CD14-positive monocyte (primary cell): ENCODE results near the gene CORO2A. TPM values are rescaled to one million over a fixed set of nuclear protein-coding genes. Genes with fewer than 3 reads are reported as not detected.

Experiments
- DNase-seq, 3 donors: peaks; one replicate each; pipeline ENCODE4 v3.0.0-alpha.2; 2011 to 2022
- H2AFZ ChIP-seq: 2 replicates; pipeline ENCODE4 v1.6.0; 2012; ENCODE audit warnings: mild to moderate bottlenecking, low read depth, low read length, inconsistent platforms; ENCODE audit not compliant: insufficient read depth, poor library complexity, severe bottlenecking
- H3K27ac ChIP-seq, 2 donors: 1 replicate in 1 of 2; 2 replicates in 1 of 2; pipeline ENCODE4 v1.5.1; 2012 to 2013; ENCODE audit warnings: low read length in 2 of 2, control low read depth in 1 of 2, inconsistent platforms in 1 of 2, low read depth in 1 of 2, mild to moderate bottlenecking in 1 of 2
- H3K27me3 ChIP-seq, 2 donors: one replicate each; pipeline versions ENCODE4 v1.6.0 to v1.6.1; 2011 to 2013; ENCODE audit warnings: low read length in 2 of 2; ENCODE audit not compliant: control insufficient read depth in 2 of 2, insufficient read depth in 2 of 2
- H3K36me3 ChIP-seq, 2 donors: replicated peaks in 1 of 2; 1 replicate in 1 of 2; 2 replicates in 1 of 2; pipeline versions ENCODE4 v1.5.1 to v1.6.1; 2012 to 2013; ENCODE audit warnings: low read length in 2 of 2, control low read depth in 1 of 2, inconsistent platforms in 1 of 2, mild to moderate bottlenecking in 1 of 2; ENCODE audit not compliant: insufficient read depth in 2 of 2, control insufficient read depth in 1 of 2
- H3K4me1 ChIP-seq, 2 donors: 1 replicate in 1 of 2; 2 replicates in 1 of 2; pipeline versions ENCODE4 v1.5.1 to v1.6.1; 2012 to 2013; ENCODE audit warnings: low read length in 2 of 2, control low read depth in 1 of 2, inconsistent platforms in 1 of 2, mild to moderate bottlenecking in 1 of 2, moderate library complexity in 1 of 2; ENCODE audit not compliant: insufficient read depth in 2 of 2, control insufficient read depth in 1 of 2
- H3K4me2 ChIP-seq: replicated peaks from 2 replicates; pipeline ENCODE3; 2012; ENCODE audit warnings: low read length, moderate library complexity, mild to moderate bottlenecking; ENCODE audit not compliant: poor library complexity, severe bottlenecking; ENCODE audit errors: extremely low read depth
- H3K4me3 ChIP-seq, 3 experiments: fragments of 200-600 bp in 1 of 3; sonication (generic) in 1 of 3; replicated peaks in 1 of 3; 1 replicate in 2 of 3; 2 replicates in 1 of 3; pipeline ENCODE4 v1.5.1; 2011 to 2013; ENCODE audit warnings: low read length in 3 of 3, mild to moderate bottlenecking in 3 of 3, control low read depth in 2 of 3, low read depth in 2 of 3, inconsistent platforms in 1 of 3, moderate library complexity in 1 of 3
- H3K79me2 ChIP-seq: 2 replicates; pipeline ENCODE4 v1.6.0; 2012; ENCODE audit warnings: mild to moderate bottlenecking, control low read depth, inconsistent platforms, low read length, moderate library complexity; ENCODE audit not compliant: insufficient read depth
- H3K9ac ChIP-seq: 2 replicates; pipeline ENCODE4 v1.6.0; 2017; ENCODE audit warnings: low read length, mild to moderate bottlenecking; ENCODE audit not compliant: insufficient read depth, poor library complexity, severe bottlenecking
- H3K9me3 ChIP-seq, 2 donors: replicated peaks in 1 of 2; 1 replicate in 1 of 2; 2 replicates in 1 of 2; pipeline versions ENCODE4 v1.5.1 to v1.6.1; 2012 to 2013; ENCODE audit warnings: low read length in 2 of 2, control low read depth in 1 of 2; ENCODE audit not compliant: control insufficient read depth in 1 of 2, insufficient read depth in 1 of 2
- H4K20me1 ChIP-seq: 2 replicates; pipeline ENCODE4 v1.6.0; 2012; ENCODE audit warnings: mild to moderate bottlenecking, low read length, control low read depth, moderate library complexity; ENCODE audit not compliant: insufficient read depth
- H3K27ac Mint-ChIP-seq, 7 donors: one replicate each; pipeline ENCODE4 v1.8.0; 2020; ENCODE audit warnings: mild to moderate bottlenecking in 7 of 7, mixed read lengths in 7 of 7, moderate library complexity in 6 of 7, inconsistent platforms in 2 of 7
- H3K27me3 Mint-ChIP-seq, 3 donors: one replicate each; pipeline ENCODE4 v1.8.0; 2021 to 2022; ENCODE audit warnings: low read depth in 3 of 3, mild to moderate bottlenecking in 3 of 3, mixed read lengths in 3 of 3, moderate library complexity in 3 of 3, inconsistent platforms in 1 of 3
- H3K36me3 Mint-ChIP-seq, 2 donors: one replicate each; pipeline ENCODE4 v1.8.0; 2020; ENCODE audit warnings: mixed read lengths in 2 of 2, inconsistent platforms in 1 of 2, mild to moderate bottlenecking in 1 of 2
- H3K4me1 Mint-ChIP-seq: one replicate; pipeline ENCODE4 v1.8.0; 2020; ENCODE audit warnings: mild to moderate bottlenecking, mixed read lengths
- H3K4me3 Mint-ChIP-seq, 2 donors: one replicate each; pipeline ENCODE4 v1.8.0; 2020; ENCODE audit warnings: mild to moderate bottlenecking in 2 of 2, mixed read lengths in 2 of 2, moderate library complexity in 1 of 2
- H3K9me3 Mint-ChIP-seq, 7 donors: one replicate each; pipeline ENCODE4 v1.8.0; 2020 to 2022; ENCODE audit warnings: mixed read lengths in 7 of 7, mild to moderate bottlenecking in 6 of 7, moderate library complexity in 6 of 7, inconsistent platforms in 2 of 7
- WGBS: methylation state at CpG from one replicate; pipeline ENCODE4 v1.1.5; 2013; ENCODE audit warnings: missing lambda C conversion rate; ENCODE audit not compliant: insufficient coverage; 5-methylcytosine and 5-hydroxymethylcytosine counted together
- intact Hi-C, 2 donors: fragments of 100-400 bp; cut with micrococcal nuclease; formaldehyde crosslinking; loops; one replicate each; pipeline versions ENCODE4 v1.15.0 to v1.15.1; 2023
- polyA plus RNA-seq, 3 donors: library from polyadenylated mRNA; depleted of rRNA in 1 of 3; unstranded in 2 of 3; stranded (reverse) in 1 of 3; fragments of 300-500 nt in 2 of 3; fragments of >200 nt in 1 of 3; fragmentation: Illumina TruSeq in 2 of 3; gene quantifications; 1 replicate in 2 of 3; 2 replicates in 1 of 3; pipeline ENCODE4 v1.2.3, GENCODE V29; 2012 to 2021
- TF ChIP-seq, protein P1 (sequence below): fragments of 200-600 bp; IDR thresholded peaks from one replicate; pipeline ENCODE4 v1.8.0; 2022; ENCODE audit warnings: antibody characterized with exemption, mild to moderate bottlenecking

CORO2A gene
- polyA plus RNA-seq, 3 donors: 1.2 to 3.5 (median 2.1) TPM

DNA sequence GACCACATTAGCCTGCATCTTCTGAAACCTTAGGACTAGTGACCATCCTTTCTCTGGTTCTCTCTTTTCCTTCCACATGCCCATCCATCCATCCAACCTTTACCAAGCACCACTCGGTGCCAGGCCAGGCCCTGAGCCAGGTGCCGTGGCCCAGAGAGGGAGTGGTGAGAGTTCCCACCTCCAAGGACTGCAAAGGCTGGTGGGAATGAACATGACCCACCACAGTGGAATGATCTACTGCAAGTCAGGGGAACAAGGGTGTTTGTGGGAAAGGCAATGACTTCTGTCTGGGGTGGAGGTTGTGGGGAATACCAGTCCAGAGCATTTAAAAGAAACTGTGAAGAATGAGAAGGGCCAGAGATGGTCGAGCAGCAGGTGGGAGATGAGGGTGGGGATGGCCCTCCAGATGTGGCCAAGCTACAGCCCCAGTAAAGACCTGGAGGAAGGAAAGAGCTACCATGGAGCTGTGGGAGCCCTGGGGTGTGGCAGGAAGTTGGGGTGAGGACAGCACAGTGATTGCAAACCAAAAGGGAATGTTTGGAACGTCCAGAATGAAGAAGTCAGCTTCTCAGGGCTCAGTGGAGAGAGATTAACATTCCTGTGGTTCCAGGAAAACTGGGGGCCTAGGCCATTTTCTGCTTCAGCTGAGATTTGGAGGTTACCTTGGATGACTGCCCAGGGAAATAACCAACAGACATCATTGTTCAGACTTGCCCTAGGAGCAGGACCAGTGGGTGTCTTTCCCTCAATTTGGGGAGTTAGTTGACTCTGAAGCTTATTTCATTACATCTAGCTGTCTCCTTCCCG is 30.7 kb upstream of the CORO2A start:
- Mint-ChIP-seq H3K27me3 (peaks cover 0 to 1% (median 0%) of the 10 kb centered on the region in 3 donors), H3K4me1 (peaks cover 13% of the 10 kb centered on the region), H3K4me3 (no peak overlapping the region), H3K9me3 (no peaks in the 10 kb centered on the region), H3K36me3 (peaks cover 80 to 98% of the 10 kb centered on the region in 2 donors), H3K27ac (peak overlapping the region; percentile 22 to 91 (median 74))
- Histone ChIP-seq H3K4me1 (peaks cover 8 to 12% of the 10 kb centered on the region in 2 donors), H3K4me3 (no peak overlapping the region), H3K9ac (peak overlapping the region; percentile 40), H3K36me3 (peaks cover 85 to 96% of the 10 kb centered on the region in 2 donors), H3K27me3 (no peaks in the 10 kb centered on the region), H3K27ac (peak overlapping the region; percentile 17 to 83), H3K79me2 (peaks cover 19% of the 10 kb centered on the region), H2AFZ (no peak overlapping the region), H3K9me3 (no peaks in the 10 kb centered on the region), H3K4me2 (no peak overlapping the region), H4K20me1 (peaks cover 65% of the 10 kb centered on the region)
- intact Hi-C loops: no loop called here
- no peak for DNase-seq
- TF ChIP-seq, protein P1, sequence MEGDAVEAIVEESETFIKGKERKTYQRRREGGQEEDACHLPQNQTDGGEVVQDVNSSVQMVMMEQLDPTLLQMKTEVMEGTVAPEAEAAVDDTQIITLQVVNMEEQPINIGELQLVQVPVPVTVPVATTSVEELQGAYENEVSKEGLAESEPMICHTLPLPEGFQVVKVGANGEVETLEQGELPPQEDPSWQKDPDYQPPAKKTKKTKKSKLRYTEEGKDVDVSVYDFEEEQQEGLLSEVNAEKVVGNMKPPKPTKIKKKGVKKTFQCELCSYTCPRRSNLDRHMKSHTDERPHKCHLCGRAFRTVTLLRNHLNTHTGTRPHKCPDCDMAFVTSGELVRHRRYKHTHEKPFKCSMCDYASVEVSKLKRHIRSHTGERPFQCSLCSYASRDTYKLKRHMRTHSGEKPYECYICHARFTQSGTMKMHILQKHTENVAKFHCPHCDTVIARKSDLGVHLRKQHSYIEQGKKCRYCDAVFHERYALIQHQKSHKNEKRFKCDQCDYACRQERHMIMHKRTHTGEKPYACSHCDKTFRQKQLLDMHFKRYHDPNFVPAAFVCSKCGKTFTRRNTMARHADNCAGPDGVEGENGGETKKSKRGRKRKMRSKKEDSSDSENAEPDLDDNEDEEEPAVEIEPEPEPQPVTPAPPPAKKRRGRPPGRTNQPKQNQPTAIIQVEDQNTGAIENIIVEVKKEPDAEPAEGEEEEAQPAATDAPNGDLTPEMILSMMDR: no peak
- 40% methylated on average over 3 of the region's 5 CpGs for WGBS

DNA sequence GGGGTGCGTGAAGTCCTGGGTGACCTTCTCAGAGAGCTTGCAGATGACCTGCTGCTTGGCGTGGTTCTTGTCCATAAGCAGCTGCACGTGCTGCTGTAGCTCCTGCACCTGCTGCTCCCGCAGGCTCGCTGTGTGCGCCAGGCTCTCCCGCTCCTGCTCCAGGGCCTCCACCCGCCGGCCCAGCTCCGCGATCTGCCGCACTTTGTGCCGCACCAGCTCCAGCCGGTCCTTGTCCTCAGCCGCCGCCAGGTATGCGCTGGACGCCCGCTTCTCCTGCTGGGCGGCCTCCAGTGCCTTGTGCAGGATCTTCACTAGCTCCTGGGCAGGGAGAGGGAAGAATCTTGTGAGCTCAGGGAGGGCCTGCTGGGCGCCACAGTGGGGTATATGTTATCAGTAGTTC is 28.5 kb upstream of the CORO2A start:
- Histone ChIP-seq H3K79me2 (peaks cover 34% of the 10 kb centered on the region), H3K4me3 (no peak overlapping the region), H3K4me1 (peaks cover 8 to 12% of the 10 kb centered on the region in 2 donors), H3K9me3 (no peaks in the 10 kb centered on the region), H3K27ac (peak overlapping the region in 1 of 2 donors; percentile 83), H3K36me3 (peaks cover 87 to 96% of the 10 kb centered on the region in 2 donors), H3K27me3 (no peaks in the 10 kb centered on the region), H4K20me1 (peaks cover 80% of the 10 kb centered on the region), H3K4me2 (no peak overlapping the region), H2AFZ (no peak overlapping the region), H3K9ac (no peak overlapping the region)
- TF ChIP-seq, protein P1: no peak
- WGBS: 99% methylated on average over 21 of the region's 21 CpGs
- Mint-ChIP-seq H3K27me3 (peaks cover 0 to 1% (median 0%) of the 10 kb centered on the region in 3 donors), H3K9me3 (no peaks in the 10 kb centered on the region), H3K27ac (peak overlapping the region in 2 of 7 donors; percentile 8 to 22), H3K4me3 (no peak overlapping the region), H3K4me1 (peaks cover 13% of the 10 kb centered on the region), H3K36me3 (peaks cover 79 to 100% of the 10 kb centered on the region in 2 donors)
- DNase-seq: no peak
- intact Hi-C loops: no loop called here
